H9 (cell line): ENCODE data around the gene MAN1A2. TPM values are rescaled to one million over a fixed set of nuclear protein-coding genes. Genes with fewer than 3 reads are reported as not detected.

Experiments
- DNase-seq: peaks from one replicate; pipeline ENCODE4 v3.0.0-alpha.2; 2017
- H2AFZ ChIP-seq: one replicate; pipeline ENCODE4 v1.6.1; 2013; ENCODE audit warnings: mild to moderate bottlenecking, low read length, control low read depth, moderate library complexity
- H2AK5ac ChIP-seq: 2 replicates; pipeline ENCODE4 v1.6.1; 2013; ENCODE audit warnings: low read length, control low read depth, mixed read lengths; ENCODE audit not compliant: insufficient read length
- H2BK120ac ChIP-seq: one replicate; pipeline ENCODE4 v1.6.1; 2013; ENCODE audit warnings: low read depth, mild to moderate bottlenecking, low read length, control low read depth, inconsistent platforms; ENCODE audit not compliant: poor library complexity, severe bottlenecking
- H2BK12ac ChIP-seq: 2 replicates; pipeline ENCODE4 v1.6.1; 2013; ENCODE audit warnings: low read length, control low read depth, mixed read lengths, low read depth; ENCODE audit not compliant: insufficient read length
- H2BK15ac ChIP-seq: 2 replicates; pipeline ENCODE4 v1.6.1; 2013; ENCODE audit warnings: low read depth, low read length, control low read depth
- H2BK20ac ChIP-seq: one replicate; pipeline ENCODE4 v1.6.1; 2013; ENCODE audit warnings: low read depth, mild to moderate bottlenecking, low read length, control low read depth, inconsistent platforms; ENCODE audit not compliant: poor library complexity, severe bottlenecking
- H2BK5ac ChIP-seq: 2 replicates; pipeline ENCODE4 v1.6.1; 2013; ENCODE audit warnings: low read length, control low read depth, mixed read lengths; ENCODE audit not compliant: insufficient read length
- H3K14ac ChIP-seq: 2 replicates; pipeline ENCODE4 v1.6.1; 2013; ENCODE audit warnings: low read length, control low read depth; ENCODE audit not compliant: insufficient read depth
- H3K18ac ChIP-seq: 2 replicates; pipeline ENCODE4 v1.6.1; 2013; ENCODE audit warnings: low read depth, mild to moderate bottlenecking, mixed read lengths, low read length, control low read depth; ENCODE audit not compliant: insufficient read length
- H3K23ac ChIP-seq: 2 replicates; pipeline ENCODE4 v1.6.1; 2013; ENCODE audit warnings: low read length, control low read depth, mixed read lengths, low read depth; ENCODE audit not compliant: insufficient read length
- H3K23me2 ChIP-seq: 2 replicates; pipeline ENCODE4 v1.6.1; 2013; ENCODE audit warnings: low read depth, mild to moderate bottlenecking, mixed read lengths, low read length, control low read depth; ENCODE audit not compliant: insufficient read length, poor library complexity, severe bottlenecking
- H3K27ac ChIP-seq: 2 replicates; pipeline ENCODE4 v1.5.1; 2013; ENCODE audit warnings: low read length, control low read depth, mixed read lengths, low read depth; ENCODE audit not compliant: insufficient read length
- H3K27me3 ChIP-seq: 2 replicates; pipeline ENCODE4 v1.6.1; 2013; ENCODE audit warnings: low read length, control low read depth, inconsistent platforms; ENCODE audit not compliant: insufficient read depth
- H3K4ac ChIP-seq: 2 replicates; pipeline ENCODE4 v1.6.1; 2013; ENCODE audit warnings: low read depth, mild to moderate bottlenecking, control low read depth, inconsistent platforms, low read length, moderate library complexity
- H3K4me1 ChIP-seq: 2 replicates; pipeline ENCODE4 v1.6.1; 2013; ENCODE audit warnings: low read length, control low read depth, inconsistent platforms; ENCODE audit not compliant: insufficient read depth
- H3K4me2 ChIP-seq: 2 replicates; pipeline ENCODE4 v1.6.1; 2013; ENCODE audit warnings: low read length, control low read depth, mixed read lengths; ENCODE audit not compliant: insufficient read length, insufficient read depth
- H3K56ac ChIP-seq: 2 replicates; pipeline ENCODE4 v1.6.1; 2013; ENCODE audit warnings: low read depth, mild to moderate bottlenecking, mixed read lengths, low read length, control low read depth; ENCODE audit not compliant: insufficient read length
- H3K79me1 ChIP-seq: 2 replicates; pipeline ENCODE4 v1.6.1; 2013; ENCODE audit warnings: low read depth, mild to moderate bottlenecking, moderate library complexity, low read length, control low read depth, inconsistent platforms; ENCODE audit not compliant: insufficient read depth, poor library complexity, severe bottlenecking
- H3K79me2 ChIP-seq: 2 replicates; pipeline ENCODE4 v1.6.1; 2013; ENCODE audit warnings: low read length, control low read depth, inconsistent platforms; ENCODE audit not compliant: insufficient read depth
- H3K9ac ChIP-seq: 2 replicates; pipeline ENCODE4 v1.6.1; 2013; ENCODE audit warnings: low read length, control low read depth, mixed read lengths; ENCODE audit not compliant: insufficient read length; ENCODE audit errors: extremely low read depth
- H3K9me3 ChIP-seq: one replicate; pipeline ENCODE4 v1.6.1; 2013; ENCODE audit warnings: low read depth, low read length, inconsistent platforms; ENCODE audit not compliant: control insufficient read depth
- H3T11ph ChIP-seq: one replicate; pipeline ENCODE4 v1.6.1; 2013; ENCODE audit warnings: mild to moderate bottlenecking, low read length, control low read depth, inconsistent platforms
- H4K20me1 ChIP-seq: one replicate; pipeline ENCODE4 v1.6.1; 2013; ENCODE audit not compliant: control insufficient read depth, insufficient read length, insufficient read depth
- H4K5ac ChIP-seq: 2 replicates; pipeline ENCODE4 v1.6.1; 2013; ENCODE audit warnings: low read depth, mild to moderate bottlenecking, mixed read lengths, low read length, control low read depth; ENCODE audit not compliant: insufficient read length
- H4K8ac ChIP-seq: replicated peaks from 2 replicates; pipeline ENCODE4 v1.6.1; 2013; ENCODE audit warnings: low read length, control low read depth, mixed read lengths, low read depth; ENCODE audit not compliant: insufficient read length
- H4K91ac ChIP-seq: 2 replicates; pipeline ENCODE4 v1.6.1; 2013; ENCODE audit warnings: low read depth, mild to moderate bottlenecking, moderate library complexity, mixed read lengths, low read length, control low read depth; ENCODE audit not compliant: insufficient read length
- H3K27ac Mint-ChIP-seq, 3 experiments: 2 replicates in 2 of 3; 3 replicates in 1 of 3; pipeline ENCODE4 v1.8.0; 2020 to 2021; ENCODE audit warnings: mixed read lengths in 3 of 3, mild to moderate bottlenecking in 1 of 3, moderate library complexity in 1 of 3
- H3K27me3 Mint-ChIP-seq: 2 replicates; pipeline ENCODE4 v1.8.0; 2021; ENCODE audit warnings: low read depth, mild to moderate bottlenecking, moderate library complexity, mixed read lengths
- H3K36me3 Mint-ChIP-seq, 3 experiments: 2 replicates in 2 of 3; 3 replicates in 1 of 3; pipeline ENCODE4 v1.8.0; 2020 to 2021; ENCODE audit warnings: low read depth in 3 of 3, mixed read lengths in 3 of 3; ENCODE audit not compliant: insufficient read depth in 1 of 3
- H3K4me1 Mint-ChIP-seq, 2 experiments: 2 replicates each; pipeline ENCODE4 v1.8.0; 2020; ENCODE audit warnings: mixed read lengths in 2 of 2
- H3K4me3 Mint-ChIP-seq, 2 experiments: 2 replicates in 1 of 2; 3 replicates in 1 of 2; pipeline ENCODE4 v1.8.0; 2020 to 2021; ENCODE audit warnings: mild to moderate bottlenecking in 2 of 2, mixed read lengths in 2 of 2, moderate library complexity in 1 of 2
- H3K9me3 Mint-ChIP-seq, 2 experiments: 2 replicates in 1 of 2; 3 replicates in 1 of 2; pipeline ENCODE4 v1.8.0; 2020; ENCODE audit warnings: mild to moderate bottlenecking in 2 of 2, mixed read lengths in 2 of 2, moderate library complexity in 1 of 2
- CTCF ChIP-seq: fragments of 200-600 bp; sonication (generic); conservative IDR thresholded peaks from 3 replicates; pipeline ENCODE4 v1.8.0; 2021; ENCODE audit warnings: antibody characterized with exemption, mild to moderate bottlenecking
- WGBS: extraction: QIAGEN DNeasy Blood & Tissue Kit; methylation state at CpG from one replicate; pipeline ENCODE4 v1.1.7; 2013; ENCODE audit warnings: missing lambda C conversion rate, low lambda C conversion rate, mixed read lengths; ENCODE audit not compliant: insufficient read length; ENCODE audit errors: extremely low coverage; 5-methylcytosine and 5-hydroxymethylcytosine counted together
- total RNA-seq: library from RNA; stranded (reverse); gene quantifications from 2 replicates; pipeline ENCODE4 v1.2.1, GENCODE V29; 2021

The MAN1A2 gene
- total RNA-seq, 1 experiment from 2014 or later, result 24.0 TPM

GRCh38 chr1:117578466-117578865, 211.2 kb downstream of the MAN1A2 start:
- Histone ChIP-seq H3K23ac (no peak overlapping the region), H3K4me2 (no peak overlapping the region), H3K4me1 (no peaks in the 10 kb centered on the region; the same call in 1 of the 2 replicates), H3T11ph (no peak overlapping the region), H2BK15ac (no peak overlapping the region), H2BK20ac (no peak overlapping the region), H4K5ac (no peak overlapping the region), H4K20me1 (no peaks in the 10 kb centered on the region), H3K18ac (no peak overlapping the region), H3K56ac (no peak overlapping the region), H3K4ac (no peak overlapping the region), H2BK12ac (no peak overlapping the region), H3K27me3 (no peaks in the 10 kb centered on the region), H4K91ac (no peak overlapping the region), H2AFZ (no peak overlapping the region), H3K23me2 (no peaks in the 10 kb centered on the region), H2AK5ac (no peak overlapping the region), H4K8ac (no peak overlapping the region), H2BK5ac (no peak overlapping the region), H3K14ac (no peak overlapping the region), H3K27ac (no peak overlapping the region), H3K9ac (no peak overlapping the region), H3K9me3 (no peaks in the 10 kb centered on the region), H2BK120ac (no peak overlapping the region), H3K79me1 (no peaks in the 10 kb centered on the region), H3K79me2 (no peaks in the 10 kb centered on the region)
- peaks cover 9 to 13% of the 10 kb centered on the region in 2 experiments for H3K4me1 Mint-ChIP-seq
- no peak overlapping the region for H3K27ac Mint-ChIP-seq
- 100% methylated on average over 1 of the region's 4 CpGs for WGBS
- H3K36me3 Mint-ChIP-seq, result no peaks in the 10 kb centered on the region; a peak in 1 of 7 replicates
- TF ChIP-seq CTCF, result no peak
- H3K27me3 Mint-ChIP-seq, result no peaks in the 10 kb centered on the region; the same call in 1 of the 2 replicates
- no peak for DNase-seq
- H3K9me3 Mint-ChIP-seq, result no peaks in the 10 kb centered on the region
- H3K4me3 Mint-ChIP-seq, result no peak overlapping the region

Other genes starting within 250 kb of the MAN1A2 start
- 10.3 and 11.7 TPM in 2 replicates for gene TRIM45, start 245.7 kb upstream of the MAN1A2 start, total RNA-seq
- 0.09 and 0.33 TPM in 2 replicates for gene VTCN1, start 156.5 kb upstream of the MAN1A2 start, total RNA-seq
- 0.18 and 0.37 TPM in 2 replicates for gene TENT5C, start 238.6 kb downstream of the MAN1A2 start, total RNA-seq